Hepatocyte (in vitro differentiated cells): ENCODE measurements around the gene PSG6.
"Not testable (repeated sequence)": the region's sequence is repeated elsewhere in the genome, so short reads cannot be mapped to it uniquely, and the experiment has no call there.

Experiments
- EZH2 ChIP-seq: fragments of 200-600 bp; sonication (generic); IDR thresholded peaks from 2 replicates; pipeline ENCODE4 v1.6.1; 2016; ENCODE audit warnings: antibody characterized with exemption, mild to moderate bottlenecking, borderline replicate concordance
- EZH2phosphoT487 ChIP-seq: fragments of 200-600 bp; sonication (generic); IDR thresholded peaks from one replicate; pipeline ENCODE4 v1.6.1; 2018; ENCODE audit warnings: antibody characterized with exemption, mild to moderate bottlenecking, low read depth, moderate library complexity; ENCODE audit not compliant: unreplicated experiment, severe bottlenecking
- TF ChIP-seq, protein P1 (sequence below): fragments of 200-600 bp; sonication (generic); IDR thresholded peaks from 2 replicates; pipeline ENCODE4 v1.5.1; 2016; ENCODE audit warnings: antibody characterized with exemption, mild to moderate bottlenecking; ENCODE audit not compliant: poor library complexity

DNA sequence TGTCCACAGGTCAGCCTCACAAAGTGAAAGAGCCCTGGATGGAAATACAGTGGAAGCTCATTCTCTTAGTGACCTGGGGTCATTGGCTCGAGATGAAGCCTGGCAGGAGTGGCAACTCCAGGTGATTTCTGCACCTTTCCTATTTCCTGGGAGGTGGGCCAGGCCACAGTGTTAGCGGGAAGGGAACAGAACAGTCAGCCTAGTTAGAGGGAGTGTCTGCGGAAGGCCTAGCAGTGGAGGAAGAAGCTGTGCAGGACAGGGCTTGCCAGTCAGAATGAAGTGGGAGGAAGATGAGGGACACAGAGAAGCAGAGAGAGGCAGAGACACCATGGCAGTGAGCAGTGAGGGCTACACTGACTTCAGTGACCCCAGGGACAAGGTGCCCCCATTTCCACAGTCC lies 15.7 kb upstream of the PSG6 start:
- TF ChIP-seq, protein P1, sequence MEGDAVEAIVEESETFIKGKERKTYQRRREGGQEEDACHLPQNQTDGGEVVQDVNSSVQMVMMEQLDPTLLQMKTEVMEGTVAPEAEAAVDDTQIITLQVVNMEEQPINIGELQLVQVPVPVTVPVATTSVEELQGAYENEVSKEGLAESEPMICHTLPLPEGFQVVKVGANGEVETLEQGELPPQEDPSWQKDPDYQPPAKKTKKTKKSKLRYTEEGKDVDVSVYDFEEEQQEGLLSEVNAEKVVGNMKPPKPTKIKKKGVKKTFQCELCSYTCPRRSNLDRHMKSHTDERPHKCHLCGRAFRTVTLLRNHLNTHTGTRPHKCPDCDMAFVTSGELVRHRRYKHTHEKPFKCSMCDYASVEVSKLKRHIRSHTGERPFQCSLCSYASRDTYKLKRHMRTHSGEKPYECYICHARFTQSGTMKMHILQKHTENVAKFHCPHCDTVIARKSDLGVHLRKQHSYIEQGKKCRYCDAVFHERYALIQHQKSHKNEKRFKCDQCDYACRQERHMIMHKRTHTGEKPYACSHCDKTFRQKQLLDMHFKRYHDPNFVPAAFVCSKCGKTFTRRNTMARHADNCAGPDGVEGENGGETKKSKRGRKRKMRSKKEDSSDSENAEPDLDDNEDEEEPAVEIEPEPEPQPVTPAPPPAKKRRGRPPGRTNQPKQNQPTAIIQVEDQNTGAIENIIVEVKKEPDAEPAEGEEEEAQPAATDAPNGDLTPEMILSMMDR = not testable (repeated sequence)
- not testable (repeated sequence) for TF ChIP-seq EZH2, EZH2phosphoT487
